Mesendoderm (in vitro differentiated cells): Measurements from ENCODE around the gene LGALS3BP.

ENCODE experiments used
- DNase-seq: peaks from one replicate; pipeline ENCODE4 v3.0.0; 2013
- H2AK5ac ChIP-seq: 2 replicates; pipeline ENCODE4 v1.6.1; 2013; ENCODE audit warnings: low read length, inconsistent platforms
- H2BK120ac ChIP-seq: 2 replicates; pipeline ENCODE4 v1.6.1; 2013; ENCODE audit warnings: low read depth, mild to moderate bottlenecking, low read length, moderate library complexity, mixed read lengths
- H2BK15ac ChIP-seq: replicated peaks from 2 replicates; pipeline ENCODE4 v1.6.1; 2013; ENCODE audit warnings: low read depth, mild to moderate bottlenecking, moderate library complexity
- H2BK5ac ChIP-seq: 2 replicates; pipeline ENCODE4 v1.6.1; 2013; ENCODE audit warnings: low read length, inconsistent platforms
- H3K18ac ChIP-seq: 2 replicates; pipeline ENCODE4 v1.6.1; 2013; ENCODE audit warnings: mild to moderate bottlenecking, low read length, mixed read lengths
- H3K23ac ChIP-seq: one replicate; pipeline ENCODE4 v1.6.1; 2013; ENCODE audit warnings: low read length
- H3K27ac ChIP-seq: 2 replicates; pipeline ENCODE4 v1.5.1; 2013; ENCODE audit warnings: low read depth, mild to moderate bottlenecking, inconsistent platforms, low read length, moderate library complexity
- H3K27me3 ChIP-seq: 2 replicates; pipeline ENCODE4 v1.6.1; 2013; ENCODE audit warnings: low read length, control low read depth, mild to moderate bottlenecking, inconsistent platforms; ENCODE audit not compliant: insufficient read depth, poor library complexity
- H3K36me3 ChIP-seq: 2 replicates; pipeline ENCODE4 v1.6.1; 2013; ENCODE audit warnings: low read length, inconsistent platforms; ENCODE audit not compliant: control insufficient read depth, insufficient read depth
- H3K4ac ChIP-seq: one replicate; pipeline ENCODE4 v1.6.1; 2013; ENCODE audit warnings: low read depth, mild to moderate bottlenecking, low read length, moderate library complexity
- H3K4me1 ChIP-seq: 2 replicates; pipeline ENCODE4 v1.6.1; 2013; ENCODE audit warnings: low read depth, low read length, inconsistent platforms; ENCODE audit not compliant: control insufficient read depth
- H3K4me2 ChIP-seq: 2 replicates; pipeline ENCODE4 v1.6.1; 2013; ENCODE audit warnings: low read length
- H3K4me3 ChIP-seq: 2 replicates; pipeline ENCODE4 v1.5.1; 2013; ENCODE audit warnings: mild to moderate bottlenecking, low read length
- H3K56ac ChIP-seq: one replicate; pipeline ENCODE4 v1.6.1; 2013; ENCODE audit warnings: low read length
- H3K79me1 ChIP-seq: 2 replicates; pipeline ENCODE4 v1.6.1; 2013; ENCODE audit warnings: low read length, inconsistent platforms
- H3K79me2 ChIP-seq: 2 replicates; pipeline ENCODE4 v1.6.1; 2013; ENCODE audit warnings: mild to moderate bottlenecking, low read length; ENCODE audit not compliant: control insufficient read depth, insufficient read depth
- H3K9ac ChIP-seq: 2 replicates; pipeline ENCODE4 v1.6.1; 2013; ENCODE audit warnings: low read length, inconsistent platforms
- H4K5ac ChIP-seq: one replicate; pipeline ENCODE4 v1.6.1; 2013; ENCODE audit warnings: low read length
- H4K8ac ChIP-seq: one replicate; pipeline ENCODE4 v1.6.1; 2013; ENCODE audit warnings: low read depth, mild to moderate bottlenecking, control low read depth, low read length, moderate library complexity
- WGBS: extraction: QIAGEN DNeasy Blood & Tissue Kit; methylation state at CpG from one replicate; pipeline ENCODE4 v1.1.7; 2013; ENCODE audit warnings: low lambda C conversion rate, missing lambda C conversion rate; ENCODE audit not compliant: insufficient coverage; ENCODE audit errors: extremely low coverage; 5-methylcytosine and 5-hydroxymethylcytosine counted together

Gene LGALS3BP

GRCh38 chr17:79003661-79004411, 24.1 kb upstream of the LGALS3BP start:
- Histone ChIP-seq H3K4me2 (no peak overlapping the region), H3K4me3 (no peak overlapping the region), H3K18ac (no peak overlapping the region), H2BK120ac (no peak overlapping the region), H3K79me1 (peaks cover 36% of the 10 kb centered on the region), H3K23ac (no peak overlapping the region), H3K4ac (no peak overlapping the region), H2BK15ac (no peak overlapping the region), H4K5ac (no peak overlapping the region), H2AK5ac (no peak overlapping the region), H3K27ac (no peak overlapping the region), H3K4me1 (peaks cover 4% of the 10 kb centered on the region), H3K79me2 (peaks cover 15% of the 10 kb centered on the region), H3K56ac (no peak overlapping the region), H3K9ac (no peak overlapping the region), H3K36me3 (no peaks in the 10 kb centered on the region), H3K27me3 (no peaks in the 10 kb centered on the region), H2BK5ac (no peak overlapping the region), H4K8ac (no peak overlapping the region)
- WGBS = no CpG with 5 or more reads among the region's 3 CpGs
- DNase-seq = peak; percentile 86

GRCh38 chr17:79002796-79003593, 23.3 kb upstream of the LGALS3BP start:
- Histone ChIP-seq H3K4me2 (no peak overlapping the region), H3K4me1 (no peaks in the 10 kb centered on the region), H3K79me1 (peaks cover 29% of the 10 kb centered on the region), H3K79me2 (peaks cover 13% of the 10 kb centered on the region), H3K4ac (no peak overlapping the region), H3K18ac (no peak overlapping the region), H2BK5ac (no peak overlapping the region), H4K5ac (no peak overlapping the region), H3K9ac (no peak overlapping the region), H3K56ac (no peak overlapping the region), H3K36me3 (no peaks in the 10 kb centered on the region), H2BK120ac (no peak overlapping the region), H3K27ac (no peak overlapping the region), H3K27me3 (no peaks in the 10 kb centered on the region), H3K4me3 (no peak overlapping the region), H3K23ac (no peak overlapping the region), H2BK15ac (no peak overlapping the region), H2AK5ac (no peak overlapping the region), H4K8ac (no peak overlapping the region)
- WGBS = no CpG with 5 or more reads among the region's 20 CpGs
- no peak for DNase-seq

GRCh38 chr17:79002291-79002690, 22.6 kb upstream of the LGALS3BP start:
- Histone ChIP-seq H2BK5ac (no peak overlapping the region), H3K79me2 (peaks cover 11% of the 10 kb centered on the region), H4K5ac (no peak overlapping the region), H3K4me2 (no peak overlapping the region), H2AK5ac (no peak overlapping the region), H2BK120ac (no peak overlapping the region), H4K8ac (no peak overlapping the region), H3K36me3 (no peaks in the 10 kb centered on the region), H3K23ac (no peak overlapping the region), H2BK15ac (no peak overlapping the region), H3K79me1 (peaks cover 24% of the 10 kb centered on the region), H3K27me3 (no peaks in the 10 kb centered on the region), H3K9ac (no peak overlapping the region), H3K4ac (no peak overlapping the region), H3K27ac (no peak overlapping the region), H3K4me3 (no peak overlapping the region), H3K56ac (no peak overlapping the region), H3K18ac (no peak overlapping the region), H3K4me1 (no peaks in the 10 kb centered on the region)
- no peak for DNase-seq
- no CpG with 5 or more reads among the region's 14 CpGs for WGBS

GRCh38 chr17:79001190-79002020, 21.7 kb upstream of the LGALS3BP start:
- no peaks in the 10 kb centered on the region for H3K4me1 ChIP-seq
- peaks cover 3% of the 10 kb centered on the region for H3K36me3 ChIP-seq
- no peak for DNase-seq
- H4K8ac ChIP-seq = no peak overlapping the region
- H2AK5ac ChIP-seq = no peak overlapping the region
- no peak overlapping the region for H4K5ac ChIP-seq
- no peak overlapping the region for H2BK120ac ChIP-seq
- H3K4ac ChIP-seq = no peak overlapping the region
- peaks cover 18% of the 10 kb centered on the region for H3K79me1 ChIP-seq
- H3K9ac ChIP-seq = no peak overlapping the region
- no peak overlapping the region for H3K23ac ChIP-seq
- H2BK5ac ChIP-seq = no peak overlapping the region
- no peaks in the 10 kb centered on the region for H3K27me3 ChIP-seq
- no peak overlapping the region for H3K56ac ChIP-seq
- no peak overlapping the region for H2BK15ac ChIP-seq
- peaks cover 6% of the 10 kb centered on the region for H3K79me2 ChIP-seq
- no CpG with 5 or more reads among the region's 19 CpGs for WGBS
- no peak overlapping the region for H3K18ac ChIP-seq
- no peak overlapping the region for H3K4me2 ChIP-seq
- H3K27ac ChIP-seq = no peak overlapping the region
- no peak overlapping the region for H3K4me3 ChIP-seq

- Histone ChIP-seq H3K56ac (no peak overlapping the region), H3K79me2 (peaks cover 5% of the 10 kb centered on the region), H2BK5ac (no peak overlapping the region), H2BK120ac (no peak overlapping the region), H4K8ac (no peak overlapping the region), H3K23ac (no peak overlapping the region), H3K27me3 (no peaks in the 10 kb centered on the region), H3K18ac (no peak overlapping the region), H3K4ac (no peak overlapping the region), H3K27ac (no peak overlapping the region), H2BK15ac (no peak overlapping the region), H3K4me1 (no peaks in the 10 kb centered on the region), H2AK5ac (no peak overlapping the region), H3K4me2 (no peak overlapping the region), H3K79me1 (peaks cover 18% of the 10 kb centered on the region), H3K36me3 (peaks cover 3% of the 10 kb centered on the region), H3K4me3 (no peak overlapping the region), H4K5ac (no peak overlapping the region), H3K9ac (no peak overlapping the region)
- DNase-seq = no peak
- no CpG with 5 or more reads among the region's 25 CpGs for WGBS
Observed at GRCh38 chr17:79000396-79001189, 20.9 kb upstream of the LGALS3BP start.
